AG09319 (cell line): ENCODE results near the gene SLC16A1.
A peak's percentile ranks its signal among the peaks of the same experiment; 100 is the strongest.
"Not testable (repeated sequence)": the region's sequence is repeated elsewhere in the genome, so short reads cannot be mapped to it uniquely, and the experiment has no call there.

Experiments used
- DNase-seq: peaks from one replicate; pipeline ENCODE4 v3.0.0-alpha.2; 2010; ENCODE audit warnings: low read depth; ENCODE audit errors: extremely low read depth
- TF ChIP-seq, protein P1 (sequence below): IDR thresholded peaks from 2 replicates; pipeline ENCODE4 v1.5.1; 2011; ENCODE audit warnings: low read depth, mild to moderate bottlenecking, inconsistent platforms, low read length, moderate library complexity

SLC16A1 gene, protein sequence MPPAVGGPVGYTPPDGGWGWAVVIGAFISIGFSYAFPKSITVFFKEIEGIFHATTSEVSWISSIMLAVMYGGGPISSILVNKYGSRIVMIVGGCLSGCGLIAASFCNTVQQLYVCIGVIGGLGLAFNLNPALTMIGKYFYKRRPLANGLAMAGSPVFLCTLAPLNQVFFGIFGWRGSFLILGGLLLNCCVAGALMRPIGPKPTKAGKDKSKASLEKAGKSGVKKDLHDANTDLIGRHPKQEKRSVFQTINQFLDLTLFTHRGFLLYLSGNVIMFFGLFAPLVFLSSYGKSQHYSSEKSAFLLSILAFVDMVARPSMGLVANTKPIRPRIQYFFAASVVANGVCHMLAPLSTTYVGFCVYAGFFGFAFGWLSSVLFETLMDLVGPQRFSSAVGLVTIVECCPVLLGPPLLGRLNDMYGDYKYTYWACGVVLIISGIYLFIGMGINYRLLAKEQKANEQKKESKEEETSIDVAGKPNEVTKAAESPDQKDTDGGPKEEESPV

DNA sequence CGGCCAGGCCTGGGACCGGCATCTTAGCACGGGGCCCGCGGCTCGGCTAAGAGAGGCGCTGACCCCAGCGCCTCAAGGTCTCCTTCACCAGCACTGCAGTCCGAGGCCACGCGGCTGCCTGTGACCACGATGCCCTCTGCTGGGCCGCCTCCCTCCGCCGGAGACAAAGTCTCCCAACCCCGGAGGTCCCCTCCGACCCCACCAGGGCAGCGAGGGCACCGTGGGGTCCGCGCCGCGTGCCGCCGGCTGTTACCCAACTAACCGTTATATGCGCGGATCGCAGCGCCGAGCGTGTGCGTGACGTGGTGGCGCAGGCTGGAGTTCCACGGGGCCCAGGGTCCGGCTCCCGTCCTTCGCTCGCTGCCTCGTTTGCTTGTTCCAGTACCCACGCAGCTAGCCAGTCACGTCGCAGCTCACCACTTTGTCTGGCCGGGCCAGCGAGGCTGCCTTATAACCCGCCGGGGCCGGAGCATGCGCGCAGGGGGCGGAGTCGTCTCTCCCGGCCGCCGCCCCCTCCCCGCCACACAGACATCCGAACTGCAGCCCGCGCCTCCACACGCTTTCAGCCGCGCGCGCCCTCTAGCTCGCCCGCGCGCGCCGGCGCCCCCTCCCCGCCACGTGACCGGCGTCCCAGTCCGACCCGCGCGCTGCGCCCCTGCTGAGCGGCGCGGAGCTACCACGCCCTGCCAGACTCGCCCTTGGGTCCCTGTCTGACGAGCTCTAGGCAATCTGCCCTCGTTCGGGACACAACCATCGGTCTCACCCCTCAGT is at the start of gene SLC16A1:
SLC16A1 (minus strand) TSS at position 424 of the 771 bp plus-strand sequence. CDS start 26,888 bp downstream, outside the sequence.
- TF ChIP-seq, protein P1, sequence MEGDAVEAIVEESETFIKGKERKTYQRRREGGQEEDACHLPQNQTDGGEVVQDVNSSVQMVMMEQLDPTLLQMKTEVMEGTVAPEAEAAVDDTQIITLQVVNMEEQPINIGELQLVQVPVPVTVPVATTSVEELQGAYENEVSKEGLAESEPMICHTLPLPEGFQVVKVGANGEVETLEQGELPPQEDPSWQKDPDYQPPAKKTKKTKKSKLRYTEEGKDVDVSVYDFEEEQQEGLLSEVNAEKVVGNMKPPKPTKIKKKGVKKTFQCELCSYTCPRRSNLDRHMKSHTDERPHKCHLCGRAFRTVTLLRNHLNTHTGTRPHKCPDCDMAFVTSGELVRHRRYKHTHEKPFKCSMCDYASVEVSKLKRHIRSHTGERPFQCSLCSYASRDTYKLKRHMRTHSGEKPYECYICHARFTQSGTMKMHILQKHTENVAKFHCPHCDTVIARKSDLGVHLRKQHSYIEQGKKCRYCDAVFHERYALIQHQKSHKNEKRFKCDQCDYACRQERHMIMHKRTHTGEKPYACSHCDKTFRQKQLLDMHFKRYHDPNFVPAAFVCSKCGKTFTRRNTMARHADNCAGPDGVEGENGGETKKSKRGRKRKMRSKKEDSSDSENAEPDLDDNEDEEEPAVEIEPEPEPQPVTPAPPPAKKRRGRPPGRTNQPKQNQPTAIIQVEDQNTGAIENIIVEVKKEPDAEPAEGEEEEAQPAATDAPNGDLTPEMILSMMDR: peak; percentile 45
- peak; percentile 90 for DNase-seq

DNA sequence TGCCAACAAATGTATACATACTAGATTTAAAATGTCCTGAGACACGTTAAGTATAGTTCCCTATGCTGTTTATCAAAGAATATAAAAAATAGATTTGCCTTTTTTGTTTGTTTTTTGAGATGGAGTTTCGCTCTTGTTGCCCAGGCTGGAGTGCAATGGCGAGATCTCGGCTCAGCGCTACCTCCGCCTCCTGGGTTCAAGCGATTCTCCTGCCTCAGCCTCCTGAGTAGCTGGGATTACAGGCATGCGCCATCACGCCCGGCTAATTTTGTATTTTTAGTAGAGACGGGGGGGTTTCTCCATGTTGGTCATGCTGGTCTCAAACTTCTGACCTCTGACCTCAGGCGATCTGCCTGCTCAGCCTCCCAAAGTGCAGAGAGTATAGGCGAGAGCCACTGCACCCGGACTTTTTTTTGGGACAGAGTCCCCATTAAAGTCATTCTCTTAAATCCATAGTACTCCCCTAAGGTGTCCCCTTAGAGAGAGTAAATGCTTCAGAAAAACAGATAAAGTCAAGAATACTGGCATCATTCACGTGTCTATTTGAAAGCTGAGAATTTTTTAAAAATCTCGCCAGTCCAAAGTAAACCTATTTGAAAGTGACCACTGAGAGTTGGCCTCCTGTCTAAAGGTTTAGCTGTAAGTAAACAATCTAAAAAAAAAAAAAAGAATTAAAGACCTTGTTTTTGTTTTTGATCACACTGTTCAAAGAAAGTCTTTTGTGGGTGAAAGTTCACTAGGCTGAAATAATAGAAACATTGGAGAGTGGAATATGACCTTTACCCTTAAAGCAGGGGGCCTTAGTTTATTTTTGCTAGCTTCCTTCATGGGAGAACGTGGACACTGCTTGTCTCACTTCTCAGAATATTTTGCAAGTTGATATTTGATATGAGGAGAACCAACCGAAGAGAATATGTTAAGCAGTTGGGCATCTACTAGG is 48.0 kb upstream of the SLC16A1 start:
- no peak for DNase-seq
- TF ChIP-seq, protein P1: no peak

DNA sequence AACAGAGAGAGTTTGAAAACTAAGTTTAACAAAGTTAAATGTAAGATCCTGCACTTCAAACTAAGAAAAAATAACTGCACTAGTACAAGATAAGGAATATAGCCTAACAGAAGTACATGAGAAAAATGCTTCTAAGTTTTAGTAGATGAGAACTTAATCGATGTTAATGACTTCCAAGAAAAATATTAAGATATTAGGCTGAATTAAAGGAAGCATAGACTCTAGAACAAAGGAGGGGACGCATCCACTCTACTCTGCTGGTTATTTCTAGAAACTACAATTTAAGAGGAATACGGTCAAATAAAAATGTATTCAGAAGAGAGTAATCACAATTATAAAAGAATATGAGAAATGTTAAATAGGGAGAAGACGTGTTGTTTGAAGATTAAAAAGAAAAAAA is 46.3 kb upstream of the SLC16A1 start:
- TF ChIP-seq, protein P1: no peak
- no peak for DNase-seq

DNA sequence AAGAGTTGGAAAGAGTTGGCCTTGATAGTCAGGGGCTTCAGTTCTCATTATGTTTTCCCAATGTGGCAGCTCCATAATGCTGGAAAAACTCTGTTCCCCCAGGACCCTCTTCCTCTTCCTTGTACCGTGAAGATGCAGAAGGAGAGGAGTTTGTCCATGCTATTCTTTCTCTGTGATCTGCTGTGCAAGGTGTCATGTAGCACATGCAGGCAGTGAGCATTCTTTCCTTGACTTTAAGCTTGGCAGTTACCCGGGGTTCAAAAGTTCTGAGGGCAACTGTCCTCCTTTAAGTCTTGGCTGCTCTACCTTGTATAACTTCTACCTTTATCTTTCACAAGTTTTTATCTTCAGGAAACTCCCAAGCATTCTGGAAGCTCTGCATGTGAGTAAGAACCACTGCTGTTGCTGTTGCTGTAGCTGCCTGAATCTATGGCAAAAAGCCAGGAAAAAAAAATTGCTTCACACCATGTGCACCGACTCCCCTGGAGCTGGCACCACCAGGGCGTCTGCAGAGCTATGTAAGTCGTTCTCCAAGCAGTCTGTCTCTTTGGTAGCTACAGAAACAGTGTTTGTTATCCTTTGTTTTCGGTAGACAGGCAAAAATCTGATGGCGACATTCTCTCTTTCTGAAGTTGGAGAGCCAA is 42.7 kb upstream of the SLC16A1 start:
- TF ChIP-seq, protein P1: no peak
- peak; percentile 64 for DNase-seq

DNA sequence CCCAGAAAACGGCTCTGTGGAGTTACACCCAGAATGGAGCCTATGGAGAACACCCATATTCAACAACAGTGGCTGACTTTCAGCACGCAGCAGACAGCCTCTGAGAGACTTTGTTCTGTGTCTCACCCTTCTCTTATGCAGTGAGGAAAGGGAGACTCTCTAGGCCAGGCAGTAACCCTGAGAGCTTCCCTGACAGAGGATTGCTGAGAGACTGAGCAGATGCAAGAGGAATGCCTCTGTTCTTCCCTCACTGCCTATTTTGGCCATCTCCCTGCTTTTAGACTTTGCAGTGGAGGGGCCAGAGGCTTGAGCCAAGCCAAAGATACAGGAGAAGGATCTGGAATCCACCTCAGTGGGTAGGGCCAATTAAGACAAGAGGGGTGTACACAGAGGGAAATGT is 41.8 kb upstream of the SLC16A1 start:
- TF ChIP-seq, protein P1: no peak
- DNase-seq: no peak

DNA sequence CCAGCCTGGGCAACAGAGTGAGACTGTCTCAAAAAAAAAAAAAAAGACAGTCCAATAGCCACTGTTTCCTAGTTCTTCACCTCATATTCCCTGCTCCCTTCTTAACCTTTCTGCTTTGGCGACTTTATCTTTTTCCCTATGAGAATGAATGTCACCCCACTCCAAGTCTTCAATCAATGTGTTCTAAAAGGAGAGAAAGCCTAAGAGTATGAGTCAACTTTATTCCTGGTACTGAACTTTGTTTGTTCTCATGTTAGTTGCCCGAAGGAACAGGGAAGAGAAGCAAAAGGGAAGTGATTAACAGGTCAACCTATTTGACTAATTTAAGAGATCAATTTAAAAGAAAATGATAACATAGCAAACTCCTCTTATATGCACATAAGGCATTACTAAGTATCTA is 39.9 kb upstream of the SLC16A1 start:
- DNase-seq: no peak
- TF ChIP-seq, protein P1: no peak

DNA sequence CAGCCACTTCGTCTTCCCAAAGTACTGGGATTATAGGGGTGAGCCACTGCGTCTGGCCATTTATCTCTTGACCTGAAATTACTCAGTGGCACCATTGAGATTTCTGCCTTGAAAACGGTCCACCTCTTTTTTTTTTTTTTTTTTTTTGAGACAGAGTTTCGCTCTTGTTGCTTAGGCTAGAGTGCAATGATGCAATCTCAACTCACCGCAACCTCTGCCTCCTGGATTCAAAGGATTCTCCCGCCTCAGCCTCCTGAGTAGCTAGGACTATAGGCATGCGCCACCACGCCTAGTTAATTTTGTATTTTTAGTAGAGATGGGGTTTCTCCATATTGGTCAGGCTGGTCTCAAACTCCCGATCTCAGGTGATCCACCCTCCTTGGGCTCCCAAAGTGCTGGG is 39.0 kb upstream of the SLC16A1 start:
- not testable (repeated sequence) for DNase-seq
